A673 (cell line): ENCODE measurements around the gene KIAA0753. TPM values are rescaled to one million over a fixed set of nuclear protein-coding genes. Genes with fewer than 3 reads are reported as not detected.
A peak's percentile ranks its signal among the peaks of the same experiment; 100 is the strongest.
"Not testable (repeated sequence)": the region's sequence is repeated elsewhere in the genome, so short reads cannot be mapped to it uniquely, and the experiment has no call there.

Experiments
- BruUV-seq: library from RNA; stranded (reverse); fragments of 400-500 nt; replicated peaks from 2 replicates; lab custom pipeline; 2021; lab: Mats Ljungman, UMichigan
- CTCF ChIA-PET: fragments of 300-600 bp; sonication (Branson Sonifier 250); formaldehyde crosslinking; loops from one replicate; lab custom pipeline; 2022; ENCODE audit warnings: antibody characterized with exemption; lab: Charles Lee
- POLR2A ChIA-PET: fragments of 300-600 bp; sonication (Branson Sonifier 250); formaldehyde crosslinking; loops from one replicate; lab custom pipeline; 2022; ENCODE audit warnings: antibody characterized with exemption; ENCODE audit not compliant: low non-redundant PET; lab: Charles Lee
- DNase-seq: peaks from one replicate; pipeline ENCODE4 v3.0.0-alpha.2; 2015; ENCODE audit warnings: low spot score
- H3K27ac ChIP-seq: fragments of 200-600 bp; sonication (generic); 2 replicates; pipeline ENCODE4 v1.5.1; 2016; ENCODE audit warnings: mixed run types, low read depth, mild to moderate bottlenecking, mixed read lengths, antibody characterized with exemption, low read length; ENCODE audit not compliant: poor library complexity, severe bottlenecking
- H3K27me3 ChIP-seq: fragments of 200-600 bp; sonication (generic); replicated peaks from 2 replicates; pipeline ENCODE4 v1.6.1; 2017; ENCODE audit warnings: mixed run types, low read depth, mild to moderate bottlenecking, mixed read lengths, antibody characterized with exemption, low read length; ENCODE audit not compliant: insufficient read depth, poor library complexity
- H3K36me3 ChIP-seq: fragments of 200-600 bp; sonication (generic); 2 replicates; pipeline ENCODE4 v1.6.1; 2016; ENCODE audit warnings: mixed run types, mild to moderate bottlenecking, mixed read lengths, antibody characterized with exemption, low read length; ENCODE audit not compliant: insufficient read depth, poor library complexity, severe bottlenecking
- H3K4me1 ChIP-seq: fragments of 200-600 bp; sonication (generic); 2 replicates; pipeline ENCODE4 v1.6.1; 2017; ENCODE audit warnings: mixed run types, mild to moderate bottlenecking, mixed read lengths, antibody characterized with exemption, low read length; ENCODE audit not compliant: insufficient read depth, poor library complexity, severe bottlenecking
- H3K4me3 ChIP-seq: fragments of 200-600 bp; sonication (generic); 2 replicates; pipeline ENCODE4 v1.5.1; 2016; ENCODE audit warnings: low read depth, mixed run types, mild to moderate bottlenecking, mixed read lengths, low read length; ENCODE audit not compliant: poor library complexity, severe bottlenecking
- H3K9me3 ChIP-seq: fragments of 200-600 bp; sonication (generic); 2 replicates; pipeline ENCODE4 v1.6.1; 2016; ENCODE audit warnings: mixed run types, low read depth, mild to moderate bottlenecking, mixed read lengths, antibody characterized with exemption, low read length; ENCODE audit not compliant: poor library complexity, severe bottlenecking
- EZH2 ChIP-seq: fragments of 200-600 bp; sonication (generic); IDR thresholded peaks from 2 replicates; pipeline ENCODE4 v1.6.1; 2017; ENCODE audit warnings: borderline replicate concordance, low read depth, mild to moderate bottlenecking, mixed read lengths, antibody characterized with exemption, low read length; ENCODE audit not compliant: poor library complexity, severe bottlenecking
- intact Hi-C: fragments of 100-400 bp; cut with micrococcal nuclease; formaldehyde crosslinking; loops from one replicate; pipeline ENCODE4 v1.10.0; 2022; ENCODE audit not compliant: unreplicated experiment
- total RNA-seq: library from RNA; stranded (reverse); gene quantifications from 2 replicates; pipeline ENCODE4 v1.2.3, GENCODE V29; 2021
- TF ChIP-seq, protein P1 (sequence below): fragments of 300-800, 200-600 bp; sonication (generic); conservative IDR thresholded peaks from 2 replicates; pipeline ENCODE4 v1.5.1; 2017; ENCODE audit warnings: low read depth, mild to moderate bottlenecking, antibody characterized with exemption, low read length, moderate library complexity, mixed read lengths

The KIAA0753 gene
- total RNA-seq, 1 experiment from 2014 or later: 41.2 TPM

DNA sequence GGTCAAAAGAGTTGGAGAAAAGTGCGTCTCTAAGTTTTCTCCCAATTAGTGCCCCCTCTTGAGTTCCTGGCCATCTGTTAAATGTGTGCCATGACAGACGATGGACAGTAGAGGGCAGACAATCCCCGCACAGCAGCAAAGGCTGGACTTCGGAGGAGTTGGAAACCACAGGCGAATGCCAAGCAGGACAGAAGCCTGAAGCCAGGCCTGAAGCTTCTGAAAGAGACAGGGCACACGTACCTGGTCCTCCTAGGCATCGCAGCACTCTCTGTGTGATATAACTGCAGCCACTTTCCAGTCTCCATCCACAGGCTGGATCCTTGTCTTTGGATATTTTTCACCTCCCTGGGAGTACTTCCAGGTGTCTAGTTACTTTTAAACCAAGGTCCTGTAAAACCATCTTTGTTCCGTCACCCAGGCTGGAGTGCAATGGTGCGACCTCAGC lies 25.6 kb upstream of the KIAA0753 start:
- no peak overlapping the region for H3K4me3 ChIP-seq
- H3K27ac ChIP-seq: no peak overlapping the region
- H3K27me3 ChIP-seq: peaks cover 37% of the 10 kb centered on the region
- ChIA-PET CTCF (interaction anchor here (0.6 to 1.0 kb wide), 4 partner anchors 16 to 339 kb away, joined by 3 to 8 read pairs (median 4); no protein-coding TSS in a partner anchor), POLR2A (no interaction called here)
- no TSS peak for BruUV-seq
- no peaks in the 10 kb centered on the region for H3K9me3 ChIP-seq
- H3K4me1 ChIP-seq: no peaks in the 10 kb centered on the region
- peak; percentile 82 for DNase-seq
- intact Hi-C loops: loop anchor here (10.0 kb wide), 2 partner anchors 169 to 229 kb away; partner anchors contain the start of gene TEKT1
- no peak for TF ChIP-seq EZH2
- TF ChIP-seq, protein P1, sequence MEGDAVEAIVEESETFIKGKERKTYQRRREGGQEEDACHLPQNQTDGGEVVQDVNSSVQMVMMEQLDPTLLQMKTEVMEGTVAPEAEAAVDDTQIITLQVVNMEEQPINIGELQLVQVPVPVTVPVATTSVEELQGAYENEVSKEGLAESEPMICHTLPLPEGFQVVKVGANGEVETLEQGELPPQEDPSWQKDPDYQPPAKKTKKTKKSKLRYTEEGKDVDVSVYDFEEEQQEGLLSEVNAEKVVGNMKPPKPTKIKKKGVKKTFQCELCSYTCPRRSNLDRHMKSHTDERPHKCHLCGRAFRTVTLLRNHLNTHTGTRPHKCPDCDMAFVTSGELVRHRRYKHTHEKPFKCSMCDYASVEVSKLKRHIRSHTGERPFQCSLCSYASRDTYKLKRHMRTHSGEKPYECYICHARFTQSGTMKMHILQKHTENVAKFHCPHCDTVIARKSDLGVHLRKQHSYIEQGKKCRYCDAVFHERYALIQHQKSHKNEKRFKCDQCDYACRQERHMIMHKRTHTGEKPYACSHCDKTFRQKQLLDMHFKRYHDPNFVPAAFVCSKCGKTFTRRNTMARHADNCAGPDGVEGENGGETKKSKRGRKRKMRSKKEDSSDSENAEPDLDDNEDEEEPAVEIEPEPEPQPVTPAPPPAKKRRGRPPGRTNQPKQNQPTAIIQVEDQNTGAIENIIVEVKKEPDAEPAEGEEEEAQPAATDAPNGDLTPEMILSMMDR: peak; percentile 92
- H3K36me3 ChIP-seq: no peaks in the 10 kb centered on the region

DNA sequence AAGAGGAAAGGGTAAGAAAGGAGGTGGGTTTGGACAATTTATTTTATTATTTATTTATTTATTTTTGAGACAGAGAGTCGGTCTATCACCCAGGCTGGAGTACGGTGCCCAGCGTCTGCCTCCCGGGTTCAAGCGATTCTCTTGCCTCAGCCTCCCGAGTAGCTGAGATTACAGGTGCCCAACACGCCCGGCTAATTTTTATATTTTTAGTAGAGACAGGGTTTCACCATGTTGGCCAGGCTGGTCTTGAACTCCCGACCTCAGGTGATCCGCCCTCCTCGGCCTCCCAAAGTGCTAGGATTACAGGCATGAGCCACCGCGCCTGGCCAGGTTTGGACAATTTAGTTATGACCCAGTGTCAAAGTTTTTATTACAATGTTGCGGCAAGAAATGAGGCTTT lies 22.7 kb upstream of the KIAA0753 start:
- H3K27ac ChIP-seq, H3K36me3 ChIP-seq, CTCF ChIA-PET, BruUV-seq, H3K9me3 ChIP-seq, H3K4me3 ChIP-seq, DNase-seq, POLR2A ChIA-PET, H3K4me1 ChIP-seq: not testable (repeated sequence)
- peaks cover 30% of the 10 kb centered on the region for H3K27me3 ChIP-seq
- intact Hi-C loops: loop anchor here (10.0 kb wide), 2 partner anchors 172 to 232 kb away; partner anchors contain the start of gene TEKT1

DNA sequence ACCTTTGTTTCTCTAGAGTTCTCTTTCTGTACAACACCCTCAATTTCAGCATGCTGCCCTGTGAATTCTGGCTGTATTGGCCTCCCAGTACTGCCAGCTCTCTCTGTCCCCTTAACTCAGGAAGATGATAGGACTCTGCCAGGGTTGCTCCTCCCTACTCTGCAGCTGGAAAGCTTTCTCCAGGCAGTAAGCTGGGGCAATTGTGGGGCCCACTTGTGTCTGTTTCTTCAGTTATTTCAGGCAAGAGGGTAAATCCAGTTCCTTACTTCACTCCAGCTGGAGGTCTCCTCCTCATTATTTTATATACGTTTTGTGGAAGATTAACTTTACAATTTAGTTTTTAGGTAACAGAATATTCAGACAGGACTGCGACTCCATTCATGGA lies 20.9 kb upstream of the KIAA0753 start:
- ChIA-PET POLR2A (interaction anchor here (0.6 kb wide), 1 partner anchor 223 kb away, joined by 8 read pairs; no protein-coding TSS in a partner anchor), CTCF (interaction anchor here (0.9 kb wide), 1 partner anchor 343 kb away, joined by 3 read pairs; no protein-coding TSS in a partner anchor)
- Histone ChIP-seq H3K36me3 (no peaks in the 10 kb centered on the region), H3K27ac (no peak overlapping the region), H3K27me3 (peaks cover 35% of the 10 kb centered on the region), H3K4me3 (no peak overlapping the region), H3K9me3 (no peaks in the 10 kb centered on the region), H3K4me1 (no peaks in the 10 kb centered on the region)
- no peak for DNase-seq
- no TSS peak for BruUV-seq
- intact Hi-C loops: loop anchor here (10.0 kb wide), 2 partner anchors 173 to 233 kb away; partner anchors contain the start of gene TEKT1
- TF ChIP-seq, protein P1: no peak
- no peak for TF ChIP-seq EZH2
